Hypothalamus (tissue), 51 donors: Measurements from ENCODE around the gene OSM.
"Not testable (repeated sequence)": the region's sequence is repeated elsewhere in the genome, so short reads cannot be mapped to it uniquely, and the experiment has no call there.

Source experiments
- DNase-seq, 51 donors: peaks; one replicate each; lab custom pipeline; 2025; lab: John Stamatoyannopoulos, UW

The OSM gene

DNA sequence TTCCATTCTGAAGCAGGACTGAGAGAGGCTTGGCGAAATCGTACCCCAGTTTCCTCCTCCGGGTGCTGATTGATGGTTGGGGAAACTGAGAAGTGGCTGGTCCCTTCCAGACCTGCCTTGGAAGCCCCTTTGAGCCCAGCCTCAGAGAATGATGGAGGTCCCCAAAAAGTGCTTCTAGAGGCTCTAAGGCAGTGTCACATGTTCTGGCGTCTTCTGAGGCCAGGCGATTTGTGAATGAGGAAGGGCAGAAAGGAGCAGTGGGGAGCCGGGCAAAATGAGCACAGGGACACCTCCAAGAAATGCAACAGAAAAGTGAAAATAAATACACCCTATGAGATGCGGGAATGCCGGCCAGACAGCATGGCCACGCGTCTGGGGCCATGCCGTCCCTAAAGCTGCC is 19.1 kb downstream of the OSM start:
- no peak for DNase-seq

DNA sequence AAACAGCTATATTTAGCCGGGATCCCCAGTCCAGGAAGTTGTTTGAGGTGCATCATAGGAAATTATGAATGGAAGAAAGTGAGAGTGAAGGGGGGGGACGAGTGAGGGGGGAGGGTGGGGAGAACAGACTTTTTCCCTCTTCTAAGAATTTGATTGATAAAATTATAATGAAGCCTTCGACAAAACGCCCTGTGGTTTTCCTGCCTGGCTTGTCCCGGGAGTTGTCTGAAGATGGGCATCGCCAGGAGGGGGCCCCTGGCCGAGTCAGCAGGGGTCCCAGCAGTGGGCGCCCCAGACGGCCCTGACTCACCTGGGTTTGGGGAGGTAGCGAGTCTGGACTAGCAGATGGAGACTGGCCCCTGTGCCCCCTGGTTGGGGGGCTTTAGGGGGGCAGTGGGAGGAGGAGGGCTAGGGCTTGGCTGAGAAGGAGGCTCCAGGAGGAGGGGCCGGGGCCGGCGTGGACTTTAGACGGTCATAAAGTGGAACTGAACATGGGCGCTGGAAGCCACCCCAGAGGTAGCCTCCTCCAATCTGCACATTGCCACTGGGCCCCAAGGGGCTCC is 19.8 kb downstream of the OSM start:
- DNase-seq = no peak

DNA sequence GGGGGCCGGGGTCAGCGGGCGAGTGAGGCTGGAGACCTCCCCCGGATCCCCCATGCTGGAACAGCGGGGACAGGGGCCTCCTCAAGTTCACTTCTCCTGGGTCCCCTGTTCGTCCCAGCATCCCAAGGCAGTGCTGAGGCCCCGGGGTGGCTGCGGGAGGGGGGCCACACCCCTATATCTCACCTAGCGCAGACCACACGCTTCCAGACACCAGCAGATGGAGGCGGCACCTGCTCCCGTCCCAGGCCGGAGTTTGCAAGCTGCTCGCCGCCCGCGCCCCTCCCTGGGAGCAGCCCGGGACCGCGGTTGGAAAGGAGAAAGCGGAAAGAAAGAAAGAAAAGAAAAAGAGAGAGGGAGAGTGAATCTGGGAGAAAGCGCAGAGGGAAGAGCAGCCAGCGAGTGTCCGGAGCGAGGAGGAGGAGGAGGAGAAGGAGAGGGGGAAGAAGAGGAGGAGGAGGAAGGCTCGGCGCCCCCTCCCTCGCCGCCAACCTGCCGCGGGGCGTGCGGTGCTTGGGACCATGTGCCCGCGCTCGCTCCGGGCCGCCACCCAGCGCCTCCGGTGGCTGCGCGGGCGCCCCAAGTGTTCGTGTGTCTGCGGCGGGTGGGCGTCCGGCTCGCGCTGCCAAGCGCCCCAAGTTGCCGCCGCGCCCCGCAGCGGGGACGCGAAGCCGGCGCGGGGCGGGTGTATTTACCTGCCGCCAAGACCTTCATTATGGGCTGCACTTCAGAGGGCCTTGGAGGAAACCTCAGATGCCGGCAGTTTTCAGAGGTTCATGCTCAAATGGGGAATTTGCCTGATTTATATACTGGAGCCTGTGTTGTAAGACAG is 20.5 kb downstream of the OSM start, which contains the start of gene LIF:
Gene LIF, minus strand, starts transcription at position 775 of the 829 bp plus-strand sequence. Its CDS starts 64 bp downstream, at position 711.
- DNase-seq = peak in 2 of 51 donors; percentile 15 to 22

DNA sequence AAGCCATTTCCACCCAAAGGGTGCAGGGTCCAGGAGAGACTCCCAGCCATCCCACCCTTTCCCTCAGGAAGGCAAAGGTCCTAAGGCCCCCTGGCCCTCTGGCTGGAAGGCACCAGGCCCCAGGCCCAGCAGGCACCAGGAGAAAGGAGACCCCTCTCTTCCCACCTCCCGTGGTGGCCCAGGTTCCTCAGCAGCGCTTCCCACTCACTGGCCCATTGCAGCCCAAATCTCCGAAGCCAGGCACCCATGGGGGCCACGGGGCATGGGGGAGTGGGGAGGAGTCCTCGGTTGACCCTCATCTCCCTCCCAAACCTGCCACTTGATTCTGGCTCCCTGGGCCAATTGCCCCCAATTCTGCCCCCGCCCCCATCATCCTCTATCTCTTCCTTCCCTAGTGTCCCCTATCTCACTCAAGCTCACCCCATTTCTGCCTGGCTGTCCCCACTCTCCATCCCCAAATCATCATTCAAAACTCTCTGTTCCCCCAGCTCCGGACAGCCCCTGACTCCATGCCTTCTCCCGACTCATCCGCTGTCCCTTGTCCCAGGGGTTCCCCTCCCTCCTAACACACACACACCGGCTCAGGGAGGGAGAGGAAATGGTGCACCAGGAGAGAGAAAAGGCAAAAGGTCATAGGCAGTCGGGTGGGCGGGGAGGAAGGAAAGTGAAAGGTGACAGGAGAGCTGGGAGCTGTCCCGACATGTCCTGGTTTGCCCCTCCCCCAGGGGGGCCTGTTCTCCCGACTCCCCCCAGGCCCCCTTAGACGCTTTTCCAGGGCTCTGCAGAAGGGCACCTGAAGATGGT is 21.3 kb downstream of the OSM start:
- no peak for DNase-seq

DNA sequence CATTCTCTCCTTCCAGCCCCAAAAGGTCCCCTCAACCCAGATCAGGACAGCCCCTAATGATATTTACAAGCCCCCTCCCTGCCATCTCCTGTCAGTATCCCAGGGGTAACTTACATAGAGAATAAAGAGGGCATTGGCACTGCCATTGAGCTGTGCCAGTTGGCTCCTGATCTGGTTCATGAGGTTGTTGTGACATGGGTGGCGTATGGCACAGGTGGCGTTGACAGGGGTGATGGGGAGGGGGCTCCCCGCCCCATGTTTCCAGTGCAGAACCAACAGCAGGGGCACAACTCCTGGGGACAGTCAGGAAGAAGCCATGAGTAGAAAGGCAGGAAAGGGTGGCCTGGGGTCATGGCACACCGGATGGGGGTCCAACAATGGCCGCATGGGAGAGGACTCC is 22.0 kb downstream of the OSM start:
- DNase-seq = no peak

DNA sequence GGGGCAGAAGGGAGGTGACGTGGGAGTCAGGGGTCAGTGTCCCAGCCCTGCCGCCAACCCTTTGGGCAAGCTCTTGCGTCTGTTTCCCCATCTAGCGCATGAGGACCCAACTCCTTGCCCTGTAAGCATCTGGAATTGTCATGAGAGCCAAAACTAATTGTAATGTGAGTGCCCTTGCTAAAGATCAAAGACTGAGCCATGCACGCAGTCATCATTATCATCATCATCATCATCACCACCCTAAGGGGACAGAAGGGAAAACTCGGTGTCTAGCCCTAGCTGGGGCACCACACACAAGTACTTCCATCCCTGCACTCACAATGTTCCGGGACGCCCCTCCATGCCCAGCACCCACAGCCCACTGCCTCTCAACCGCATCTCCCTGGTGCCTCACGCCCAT is 22.6 kb downstream of the OSM start:
- no peak for DNase-seq

DNA sequence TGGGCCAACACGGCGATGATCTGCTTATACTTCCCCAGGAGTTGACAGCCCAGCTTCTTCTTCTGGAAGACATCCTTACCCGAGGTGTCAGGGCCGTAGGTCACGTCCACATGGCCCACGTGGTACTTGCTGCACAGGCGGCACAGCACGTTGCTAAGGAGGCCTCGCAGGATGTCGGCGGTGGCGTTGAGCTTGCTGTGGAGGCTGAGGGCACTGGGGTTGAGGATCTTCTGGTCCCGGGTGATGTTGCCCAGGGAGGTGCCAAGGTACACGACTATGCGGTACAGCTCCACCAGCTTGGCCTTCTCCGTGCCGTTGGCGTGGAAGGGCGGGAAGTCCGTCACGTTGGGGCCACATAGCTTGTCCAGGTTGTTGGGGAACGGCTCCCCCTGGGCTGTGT is 23.0 kb downstream of the OSM start:
- no peak for DNase-seq

DNA sequence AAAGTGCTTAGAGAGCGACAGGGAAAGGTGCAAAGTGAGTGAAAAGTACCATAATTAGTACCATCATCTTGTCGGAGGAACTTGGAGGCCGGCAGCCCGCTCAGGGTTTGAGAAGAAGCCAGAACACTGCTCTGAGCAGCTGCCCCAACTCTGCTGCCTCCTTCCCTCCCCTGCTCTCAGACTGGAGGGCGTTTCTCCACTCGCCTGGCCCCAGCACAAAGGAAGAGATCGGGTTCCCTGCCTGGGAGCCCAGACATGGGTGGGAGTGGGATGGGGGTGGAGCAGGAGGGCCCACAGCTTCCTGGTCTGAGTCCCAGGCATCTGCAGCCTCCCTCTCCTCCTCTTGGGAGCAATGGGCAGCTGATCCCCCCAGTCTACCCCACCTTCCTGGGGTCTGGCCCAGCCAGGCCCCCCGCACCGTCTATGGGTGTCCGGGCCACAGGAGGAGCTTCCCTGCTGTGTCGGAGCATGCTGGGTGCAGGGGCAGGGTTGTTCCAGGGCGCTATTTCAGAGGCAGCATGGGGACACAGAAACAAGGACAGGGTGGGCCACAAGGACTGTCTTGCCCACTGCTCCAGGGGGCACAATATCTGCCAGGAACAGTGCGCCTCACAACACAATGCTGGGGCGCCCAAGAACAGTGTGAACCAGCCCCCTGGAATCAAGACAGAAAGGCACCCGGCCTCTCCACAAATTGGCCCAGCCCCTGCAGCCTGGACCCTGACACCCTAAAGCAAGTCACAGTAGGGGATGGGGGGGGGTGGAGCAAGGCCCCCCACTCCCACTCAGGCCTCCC is 24.9 kb downstream of the OSM start:
- DNase-seq = no peak

DNA sequence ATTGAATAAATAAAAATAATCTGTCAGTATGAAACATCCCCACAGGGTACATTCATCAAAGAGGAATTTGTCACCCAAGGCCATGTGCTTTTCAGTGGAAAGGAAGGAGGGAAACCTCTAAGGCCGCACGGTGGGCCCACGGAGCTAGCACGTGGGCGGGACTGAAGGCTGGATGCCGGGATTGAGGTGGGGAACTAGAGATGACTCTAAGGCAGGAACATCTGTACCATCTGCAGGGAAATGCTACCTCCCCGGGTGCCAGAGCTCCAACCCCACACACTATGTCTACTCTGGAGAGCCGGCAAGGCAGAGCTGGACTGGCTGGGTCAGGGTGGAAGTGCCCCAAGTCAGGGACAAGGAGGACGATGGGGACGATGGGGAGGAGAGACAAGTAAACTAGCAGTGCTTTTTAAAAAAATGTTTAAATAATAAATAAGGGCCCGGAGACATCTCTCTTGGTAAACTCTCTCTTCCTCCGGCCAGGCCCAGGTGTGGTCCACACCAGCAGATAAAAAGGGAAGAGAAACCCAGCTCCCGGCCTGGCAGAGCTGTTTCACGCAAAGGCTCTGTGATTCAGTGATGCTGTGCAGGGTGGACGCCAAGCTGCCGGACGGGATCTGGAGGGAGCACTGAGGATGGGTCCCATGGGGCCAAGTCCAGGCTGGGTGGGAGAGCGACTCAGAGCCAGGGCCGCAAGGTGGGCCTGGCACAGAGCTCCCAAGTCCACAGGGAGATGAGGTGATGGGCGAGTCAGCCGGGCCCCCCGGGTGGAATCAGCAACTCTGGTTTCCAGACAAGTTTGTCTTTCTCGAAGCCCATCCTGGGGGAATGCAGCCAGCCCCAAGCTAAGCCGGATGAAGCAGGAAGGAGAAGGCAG is 25.9 kb downstream of the OSM start:
- DNase-seq = no peak

DNA sequence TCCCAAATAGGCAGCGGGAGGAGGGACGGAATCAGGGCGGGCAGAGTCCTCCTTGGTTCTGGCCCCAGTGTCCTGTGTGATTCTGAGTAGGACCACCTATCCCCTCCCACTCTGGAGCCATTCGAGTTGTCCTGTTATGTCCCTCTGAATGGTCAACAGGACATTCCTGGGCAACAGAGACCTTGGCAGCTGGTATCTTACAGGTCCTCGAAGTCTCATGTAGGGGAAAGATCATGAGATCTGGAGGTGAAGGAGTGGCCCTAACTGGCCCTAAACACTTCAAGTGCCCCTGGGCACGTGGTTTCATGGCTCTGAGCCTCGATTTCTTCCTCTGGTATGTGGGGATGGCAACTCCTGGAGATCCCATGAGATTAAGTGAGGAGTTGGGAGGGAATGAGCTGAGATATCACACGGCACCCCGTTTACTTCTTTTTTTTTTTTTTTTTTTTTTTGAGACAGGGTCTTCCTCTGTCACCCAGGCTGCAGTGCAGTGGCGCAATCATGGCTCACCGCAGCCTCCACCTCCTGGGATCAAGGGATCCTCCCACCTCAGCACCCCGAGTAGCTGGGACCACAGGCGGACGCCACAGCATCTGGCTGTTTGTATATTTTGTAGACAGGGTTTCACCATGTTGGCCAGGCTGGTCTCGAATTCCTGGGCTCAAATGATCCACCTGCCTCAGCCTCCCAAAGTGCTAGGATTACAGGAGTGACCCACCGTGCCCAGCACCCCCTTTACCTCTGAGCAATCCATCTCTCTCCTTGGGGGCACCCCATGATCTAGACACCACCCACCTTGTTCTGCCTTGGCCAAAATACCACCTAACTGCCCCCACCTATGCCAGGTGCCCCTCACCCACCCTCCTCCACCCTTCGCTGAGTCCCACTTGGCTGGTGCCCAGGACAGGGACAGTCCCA is 26.9 kb downstream of the OSM start:
- DNase-seq = no peak

DNA sequence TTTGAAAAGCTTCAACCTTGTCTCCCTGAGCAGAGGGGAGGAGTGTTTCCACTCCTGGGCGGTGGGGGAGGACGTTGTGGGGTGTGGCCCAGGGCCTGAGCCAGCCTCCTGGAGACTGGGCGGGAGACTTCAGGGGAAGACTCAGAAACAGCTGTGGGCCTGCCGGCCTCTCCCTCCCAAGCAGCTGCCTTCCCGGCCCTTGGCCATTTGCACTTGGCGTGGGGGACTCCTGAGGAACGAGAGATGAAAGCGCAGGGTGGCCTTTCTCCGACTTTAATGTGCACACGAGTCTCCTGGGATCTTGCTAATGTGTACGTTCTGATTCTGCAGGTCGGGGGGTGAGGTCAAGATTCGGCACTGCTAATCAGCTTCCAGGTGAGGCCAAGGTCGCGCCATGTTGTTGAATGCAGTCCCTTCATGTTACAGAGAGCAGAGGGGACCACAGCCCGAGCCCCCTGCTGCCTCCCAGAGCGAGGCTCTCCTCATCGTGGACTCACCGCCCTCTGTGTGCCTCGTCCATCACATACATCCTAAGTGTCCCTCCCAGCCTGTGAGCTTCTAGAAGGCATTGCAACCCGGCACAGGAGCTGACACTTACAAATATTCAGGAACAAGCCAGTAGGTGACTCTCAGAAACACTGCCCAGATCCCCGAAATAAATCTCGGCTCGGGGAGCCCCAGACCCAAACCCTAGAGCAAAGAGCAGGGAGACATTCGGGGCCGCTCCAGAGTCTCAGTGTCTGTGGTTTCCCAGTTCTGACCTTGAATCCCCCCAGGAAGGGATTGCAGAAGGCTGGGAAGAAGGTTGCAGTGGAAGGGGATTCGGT is 27.8 kb downstream of the OSM start:
- no peak for DNase-seq

DNA sequence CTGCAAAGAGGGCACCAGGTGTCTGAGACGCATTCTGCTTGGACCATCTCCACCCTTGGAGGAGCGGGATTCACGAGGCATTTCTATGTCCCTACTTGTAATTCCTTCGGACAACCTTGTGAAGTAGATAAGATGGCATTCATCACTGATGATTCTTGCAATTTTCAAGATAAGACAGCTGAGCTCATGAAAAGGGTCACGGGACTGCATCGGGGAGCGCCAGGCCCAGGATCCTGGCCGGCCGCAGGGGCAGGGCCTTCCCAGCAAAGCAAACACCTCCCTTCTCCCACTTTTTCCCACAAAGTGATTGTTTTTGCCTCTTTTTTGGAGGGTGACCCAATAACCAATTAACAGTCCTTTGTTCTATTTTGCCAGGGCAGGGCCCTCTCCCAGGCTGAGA is 28.5 kb downstream of the OSM start:
- DNase-seq = no peak

DNA sequence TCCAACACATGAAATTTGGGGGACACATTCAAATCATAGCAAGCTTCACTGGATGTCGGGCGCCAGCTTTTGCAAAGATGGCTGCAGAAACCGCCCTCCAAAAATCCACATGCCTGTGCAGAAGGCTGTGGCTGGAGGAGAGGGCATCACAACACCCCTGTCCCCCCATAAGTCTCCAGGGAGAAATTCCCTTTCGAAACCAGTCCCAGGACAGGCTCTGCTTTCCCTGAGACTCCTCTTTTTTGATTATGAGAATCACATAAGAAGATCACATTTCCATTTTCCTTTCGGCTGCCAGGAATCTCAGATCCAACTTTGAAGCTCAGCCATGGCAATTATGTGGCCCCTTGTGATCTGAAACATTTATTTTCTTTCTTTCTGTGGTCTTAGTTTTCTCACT is 29.8 kb downstream of the OSM start:
- DNase-seq = no peak

DNA sequence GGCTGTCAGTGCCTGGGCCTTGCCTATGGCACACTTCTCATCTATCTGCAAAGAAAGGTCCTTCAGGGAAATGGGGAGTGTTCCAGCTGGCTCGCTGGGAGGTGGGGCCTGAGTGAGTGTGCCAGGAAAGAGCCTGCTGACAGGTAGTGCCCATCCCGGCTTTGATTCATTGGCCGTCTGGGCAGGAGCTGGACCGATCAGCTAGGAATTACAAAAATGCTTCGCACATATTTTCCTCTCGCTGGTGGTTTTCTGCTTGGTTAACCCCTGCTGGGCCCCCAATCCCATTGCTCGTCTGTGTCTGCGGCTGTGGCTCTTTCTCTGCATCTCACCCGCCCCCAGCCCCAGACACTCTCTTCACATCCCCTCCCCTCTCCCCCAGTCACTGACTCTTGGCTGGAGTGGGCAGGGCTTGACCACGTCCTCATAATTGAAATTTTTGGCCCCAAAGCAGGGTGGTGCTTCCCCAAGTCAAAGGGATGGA is 30.9 kb downstream of the OSM start:
- DNase-seq = no peak

DNA sequence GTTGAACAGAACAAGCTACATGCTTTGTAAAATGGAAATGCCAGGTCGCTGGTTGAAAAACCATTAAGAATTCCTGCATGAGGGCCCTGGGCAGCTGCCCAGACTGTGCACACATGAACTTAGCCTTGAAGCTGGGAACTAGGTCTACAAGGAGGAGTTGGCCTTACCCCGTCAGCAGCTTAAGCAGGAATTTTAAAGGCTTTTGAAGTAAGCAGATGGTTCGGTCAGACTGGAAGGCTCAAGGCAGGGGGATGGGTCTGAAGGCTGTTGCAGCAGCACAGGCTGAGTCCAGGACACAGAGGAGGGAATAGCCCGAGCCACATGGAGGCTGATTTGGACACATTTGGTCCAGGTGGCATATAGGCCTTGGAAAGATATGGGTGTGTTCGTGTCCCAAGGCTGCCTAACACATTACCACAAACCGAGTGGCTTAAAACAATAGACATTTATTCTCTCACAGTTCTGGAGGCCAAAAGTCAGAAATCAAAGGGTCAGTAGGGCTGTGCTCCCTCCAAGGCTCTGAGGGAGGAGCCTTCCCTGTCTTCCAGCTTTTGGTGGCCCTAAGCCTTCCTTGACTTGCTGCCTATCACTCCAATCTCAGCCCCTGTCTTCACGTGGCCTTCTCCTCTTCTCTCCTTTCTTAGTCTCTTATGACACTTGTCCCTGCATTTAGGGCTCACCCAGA is 31.7 kb downstream of the OSM start:
- DNase-seq = peak in 1 of 51 donors; percentile 17

DNA sequence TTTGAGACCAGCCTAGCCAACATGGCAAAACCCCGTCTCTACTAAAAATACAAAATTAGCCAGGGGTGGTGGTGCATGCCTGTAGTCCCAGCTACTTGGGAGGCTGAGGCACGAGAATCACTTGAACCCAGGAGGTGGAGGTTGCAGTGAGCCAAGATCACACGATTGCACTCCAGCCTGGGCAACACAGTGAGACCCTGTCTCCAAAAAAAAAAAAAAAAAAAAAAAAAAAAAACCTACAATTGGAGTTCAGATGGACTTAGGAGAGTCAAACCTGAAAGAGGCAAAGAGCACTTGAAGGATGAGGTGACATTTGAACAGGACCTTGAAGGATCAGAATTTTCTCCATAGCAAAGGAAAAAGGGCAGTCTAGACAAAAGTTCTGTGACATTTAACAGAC is 32.3 kb downstream of the OSM start:
- not testable (repeated sequence) for DNase-seq

DNA sequence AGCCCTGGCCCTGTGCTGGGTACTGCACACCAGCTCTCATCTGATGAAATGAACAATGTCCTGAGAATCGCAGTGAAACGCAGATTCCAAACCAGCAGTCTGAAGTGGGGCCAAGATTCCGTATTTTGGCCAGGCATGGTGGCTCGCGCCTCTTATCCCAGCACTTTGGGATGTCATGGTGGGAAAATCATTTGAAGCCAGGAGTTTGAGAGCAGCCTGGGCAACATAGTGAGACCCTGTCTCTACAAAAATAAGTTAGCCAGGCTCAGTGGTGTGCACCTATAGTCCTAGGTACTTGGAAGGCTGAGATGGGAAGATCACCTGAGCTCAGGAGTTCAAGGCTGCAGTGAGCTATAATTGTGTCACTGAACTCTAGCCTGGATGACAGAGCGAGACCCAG is 33.1 kb downstream of the OSM start:
- DNase-seq = no peak
